Measurements from ENCODE around the gene PSG1. TPM values are rescaled to one million over a fixed set of nuclear protein-coding genes. Genes with fewer than 3 reads are reported as not detected.
"Not testable (repeated sequence)": the region's sequence is repeated elsewhere in the genome, so short reads cannot be mapped to it uniquely, and the experiment has no call there.

The PSG1 gene
- total RNA-seq, 1 experiment from 2014 or later: not detected

DNA sequence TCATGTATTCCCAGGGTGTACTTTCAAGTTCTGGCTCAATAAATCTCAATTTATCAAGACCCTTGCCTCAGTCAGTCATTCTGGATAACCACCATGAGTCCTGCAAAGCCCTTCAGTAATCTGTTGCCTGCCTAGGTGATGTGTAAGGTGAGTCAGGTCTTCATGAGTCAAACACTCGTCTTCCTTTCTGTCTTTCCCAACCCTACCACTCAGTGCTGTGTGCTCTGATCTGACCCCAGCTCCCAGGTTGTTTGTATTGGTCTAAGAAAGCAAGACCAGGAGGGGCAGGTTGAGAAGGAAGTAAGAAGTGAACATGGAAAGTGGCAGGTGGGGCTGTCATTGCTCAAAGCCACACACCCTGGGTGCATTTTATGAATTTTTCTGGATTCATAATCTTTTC is 18.2 kb upstream of the PSG1 start:
- no CpG with 5 or more reads among the region's 1 CpG for WGBS (ENCODE audit: extremely low coverage, insufficient read length, low lambda C conversion rate)
- DNase-seq; H3K4me2 ChIP-seq (ENCODE audit: insufficient read depth, insufficient read length, low read length); H3K56ac ChIP-seq (ENCODE audit: insufficient read length, low read depth, low read length); H3K23me2 ChIP-seq (ENCODE audit: insufficient read length, low read depth, low read length, poor library complexity, severe bottlenecking); H2BK12ac ChIP-seq (ENCODE audit: insufficient read length, low read depth, low read length); H3K23ac ChIP-seq (ENCODE audit: insufficient read length, low read depth, low read length); H3K27ac ChIP-seq (ENCODE audit: insufficient read length, low read depth, low read length); H3K4me3 Mint-ChIP-seq; H2BK15ac ChIP-seq (ENCODE audit: low read depth, low read length); H4K8ac ChIP-seq (replicated peaks; ENCODE audit: insufficient read length, low read depth, low read length); H3K79me2 ChIP-seq (ENCODE audit: insufficient read depth, low read length); H2BK20ac ChIP-seq (ENCODE audit: low read depth, low read length, poor library complexity, severe bottlenecking); H3T11ph ChIP-seq (ENCODE audit: low read length); H3K27me3 ChIP-seq (ENCODE audit: insufficient read depth, low read length); H3K18ac ChIP-seq (ENCODE audit: insufficient read length, low read depth, low read length); H2AK5ac ChIP-seq (ENCODE audit: insufficient read length, low read length); H3K14ac ChIP-seq (ENCODE audit: insufficient read depth, low read length); H4K5ac ChIP-seq (ENCODE audit: insufficient read length, low read depth, low read length); H3K4ac ChIP-seq (ENCODE audit: low read depth, low read length); H4K20me1 ChIP-seq (ENCODE audit: control insufficient read depth, insufficient read depth, insufficient read length); H4K91ac ChIP-seq (ENCODE audit: insufficient read length, low read depth, low read length); H3K9ac ChIP-seq (ENCODE audit: extremely low read depth, insufficient read length, low read length); H2BK120ac ChIP-seq (ENCODE audit: low read depth, low read length, poor library complexity, severe bottlenecking); H3K4me1 Mint-ChIP-seq; H3K27ac Mint-ChIP-seq; H3K4me1 ChIP-seq (ENCODE audit: insufficient read depth, low read length); H3K79me1 ChIP-seq (ENCODE audit: insufficient read depth, low read depth, low read length, poor library complexity, severe bottlenecking); H3K27me3 Mint-ChIP-seq (ENCODE audit: low read depth); H2AFZ ChIP-seq (ENCODE audit: low read length); H2BK5ac ChIP-seq (ENCODE audit: insufficient read length, low read length): not testable (repeated sequence)
- Mint-ChIP-seq H3K36me3 (ENCODE audit: insufficient read depth in 1 of 3, low read depth in 3 of 3) (peaks cover under 1 to 21% (median 11%) of the 10 kb centered on the region in 3 experiments; a peak in 6 of 7 replicates), H3K9me3 (peaks cover 83 to 86% of the 10 kb centered on the region in 2 experiments)
- H3K9me3 ChIP-seq (ENCODE audit: control insufficient read depth, low read depth, low read length): peaks cover 31% of the 10 kb centered on the region

DNA sequence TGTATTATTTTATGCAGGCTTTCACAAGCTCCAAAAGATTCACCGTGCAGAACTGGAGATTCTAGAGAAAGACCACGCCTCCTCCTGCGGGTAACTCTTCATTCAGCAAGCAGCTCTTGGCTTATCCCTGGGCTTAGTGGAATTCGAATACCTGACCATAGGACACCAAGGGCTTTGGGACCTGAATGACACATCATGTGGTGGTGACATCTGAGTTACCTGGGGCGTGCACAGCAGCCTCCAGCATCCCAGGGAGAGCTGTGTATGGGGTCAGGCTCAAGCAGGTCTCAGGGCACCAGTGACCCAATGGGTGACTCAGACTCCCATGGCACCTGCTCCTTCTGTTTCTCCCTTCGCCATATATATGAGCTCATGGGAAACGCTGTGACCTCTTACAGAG is 10.9 kb upstream of the PSG1 start:
- not testable (repeated sequence) for H2AFZ ChIP-seq (ENCODE audit: low read length); H3K18ac ChIP-seq (ENCODE audit: insufficient read length, low read depth, low read length); H3K23ac ChIP-seq (ENCODE audit: insufficient read length, low read depth, low read length); H2BK20ac ChIP-seq (ENCODE audit: low read depth, low read length, poor library complexity, severe bottlenecking); H3K4ac ChIP-seq (ENCODE audit: low read depth, low read length); H2BK12ac ChIP-seq (ENCODE audit: insufficient read length, low read depth, low read length); H4K20me1 ChIP-seq (ENCODE audit: control insufficient read depth, insufficient read depth, insufficient read length); H3K27me3 Mint-ChIP-seq (ENCODE audit: low read depth); H3K4me2 ChIP-seq (ENCODE audit: insufficient read depth, insufficient read length, low read length); H4K5ac ChIP-seq (ENCODE audit: insufficient read length, low read depth, low read length); DNase-seq; H3K79me2 ChIP-seq (ENCODE audit: insufficient read depth, low read length); H2BK15ac ChIP-seq (ENCODE audit: low read depth, low read length); H3K4me1 Mint-ChIP-seq; H3K4me1 ChIP-seq (ENCODE audit: insufficient read depth, low read length); H3K9ac ChIP-seq (ENCODE audit: extremely low read depth, insufficient read length, low read length); H2BK5ac ChIP-seq (ENCODE audit: insufficient read length, low read length); H3T11ph ChIP-seq (ENCODE audit: low read length); H3K27ac Mint-ChIP-seq; H3K56ac ChIP-seq (ENCODE audit: insufficient read length, low read depth, low read length); H3K79me1 ChIP-seq (ENCODE audit: insufficient read depth, low read depth, low read length, poor library complexity, severe bottlenecking); H3K23me2 ChIP-seq (ENCODE audit: insufficient read length, low read depth, low read length, poor library complexity, severe bottlenecking); H2AK5ac ChIP-seq (ENCODE audit: insufficient read length, low read length); H2BK120ac ChIP-seq (ENCODE audit: low read depth, low read length, poor library complexity, severe bottlenecking); H3K27ac ChIP-seq (ENCODE audit: insufficient read length, low read depth, low read length); H4K8ac ChIP-seq (replicated peaks; ENCODE audit: insufficient read length, low read depth, low read length); H4K91ac ChIP-seq (ENCODE audit: insufficient read length, low read depth, low read length); H3K27me3 ChIP-seq (ENCODE audit: insufficient read depth, low read length); H3K14ac ChIP-seq (ENCODE audit: insufficient read depth, low read length); H3K4me3 Mint-ChIP-seq
- peaks cover 38% of the 10 kb centered on the region for H3K9me3 ChIP-seq (ENCODE audit: control insufficient read depth, low read depth, low read length)
- H3K9me3 Mint-ChIP-seq: peaks cover 77% of the 10 kb centered on the region in 2 experiments
- peaks cover 6 to 33% (median 8%) of the 10 kb centered on the region in 3 experiments; a peak in 6 of 7 replicates for H3K36me3 Mint-ChIP-seq (ENCODE audit: insufficient read depth in 1 of 3, low read depth in 3 of 3)
- no CpG with 5 or more reads among the region's 7 CpGs for WGBS (ENCODE audit: extremely low coverage, insufficient read length, low lambda C conversion rate)

All from H9 (cell line).